ENCODE measurements around the gene ZNF790. TPM values are rescaled to one million over a fixed set of nuclear protein-coding genes. Genes with fewer than 3 reads are reported as not detected.

ZNF790 gene
- total and polyA plus RNA-seq, 2 of the 13 experiments (the other 11 are each of a cell fraction or from before 2014, with no cell fraction given), result 1.3 to 5.3 TPM

DNA sequence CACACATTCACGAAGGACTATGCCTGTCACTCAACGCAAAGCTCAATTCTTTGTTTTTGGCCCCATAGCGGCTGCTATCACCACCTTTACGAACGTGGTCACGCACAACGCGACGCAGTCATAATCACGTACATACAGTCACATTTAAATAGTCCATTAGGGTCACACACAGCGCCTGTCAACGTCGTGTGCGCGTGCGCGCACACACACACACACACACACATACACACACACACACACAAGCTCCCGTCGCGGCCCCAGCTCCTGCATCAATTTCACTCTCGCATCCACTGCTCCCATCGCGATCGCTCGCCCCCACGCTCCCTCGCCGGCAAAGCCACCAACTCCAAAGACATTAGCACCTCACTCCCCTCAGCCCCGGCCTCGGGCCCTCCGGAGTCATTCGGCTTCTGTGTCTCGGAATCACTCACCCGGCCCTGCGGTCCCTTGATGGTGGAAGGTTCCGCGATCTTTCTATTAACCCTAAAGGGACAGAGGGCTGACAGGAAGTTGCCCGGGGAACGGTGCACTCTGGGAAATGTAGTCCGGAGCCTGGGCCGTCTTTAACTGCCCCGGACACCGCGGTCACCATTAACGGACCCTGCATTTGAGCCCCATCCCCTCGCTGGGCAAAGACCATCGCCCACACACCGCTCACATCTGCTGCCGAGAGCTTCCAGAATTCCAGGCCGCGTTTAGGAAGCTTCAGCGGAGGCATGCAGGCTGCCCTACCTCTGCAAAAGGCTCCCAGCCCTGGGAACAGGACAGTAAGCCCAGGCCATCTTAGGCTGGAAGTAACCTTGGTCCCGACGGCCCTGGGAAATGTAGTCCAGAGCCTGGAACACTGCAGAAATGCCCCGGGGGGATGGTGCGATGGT, at the start of gene ZNF790 (continued):
- TF ChIP-seq ZFP82 (CRISPR knock-in tag; IDR thresholded peaks at IDR 0.05; ENCODE audit: borderline replicate concordance) (no peak), HDAC6 (IDR thresholded peaks at IDR 0.05; ENCODE audit: low read depth, low read length) (no peak), HNRNPUL1 (IDR thresholded peaks at IDR 0.05; ENCODE audit: low read depth, low read length) (no peak), CSRNP2 (CRISPR knock-in tag; conservative IDR thresholded peaks at IDR 0.05; ENCODE audit: low read depth) (no peak), SPEN (CRISPR knock-in tag; IDR thresholded peaks at IDR 0.05; ENCODE audit: low read depth) (peak; percentile 85), ELF3 (CRISPR knock-in tag; IDR thresholded peaks at IDR 0.05) (peak; percentile 23; the same call in 1 of the 2 replicates), ZNF256 (CRISPR knock-in tag; conservative IDR thresholded peaks at IDR 0.05) (0 out of 2 replicates have a peak, but pooled peaks have one; percentile 68), ZNF280B (CRISPR knock-in tag; IDR thresholded peaks at IDR 0.05; ENCODE audit: borderline replicate concordance) (no peak), NR3C1 (CRISPR knock-in tag; IDR thresholded peaks at IDR 0.05) (no peak), RBM22 (optimal IDR thresholded peaks at IDR 0.05; ENCODE audit: low read length) (peak; percentile 73), KDM5B (CRISPR knock-in tag; IDR thresholded peaks at IDR 0.05; ENCODE audit: borderline replicate concordance) (peak; percentile 66; the same call in 1 of the 2 replicates), ZSCAN25 (CRISPR knock-in tag; IDR thresholded peaks at IDR 0.05) (peak; percentile 43; the same call in 1 of the 2 replicates), FOXP1 (IDR thresholded peaks at IDR 0.05) (no peak), FOXP1 (CRISPR knock-in tag; IDR thresholded peaks at IDR 0.05) (peak; percentile 26; the same call in 1 of the 2 replicates)
- TF ChIP-seq, protein P1, sequence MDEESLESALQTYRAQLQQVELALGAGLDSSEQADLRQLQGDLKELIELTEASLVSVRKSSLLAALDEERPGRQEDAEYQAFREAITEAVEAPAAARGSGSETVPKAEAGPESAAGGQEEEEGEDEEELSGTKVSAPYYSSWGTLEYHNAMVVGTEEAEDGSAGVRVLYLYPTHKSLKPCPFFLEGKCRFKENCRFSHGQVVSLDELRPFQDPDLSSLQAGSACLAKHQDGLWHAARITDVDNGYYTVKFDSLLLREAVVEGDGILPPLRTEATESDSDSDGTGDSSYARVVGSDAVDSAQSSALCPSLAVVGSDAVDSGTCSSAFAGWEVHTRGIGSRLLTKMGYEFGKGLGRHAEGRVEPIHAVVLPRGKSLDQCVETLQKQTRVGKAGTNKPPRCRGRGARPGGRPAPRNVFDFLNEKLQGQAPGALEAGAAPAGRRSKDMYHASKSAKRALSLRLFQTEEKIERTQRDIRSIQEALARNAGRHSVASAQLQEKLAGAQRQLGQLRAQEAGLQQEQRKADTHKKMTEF (CRISPR knock-in tag; IDR thresholded peaks at IDR 0.05), result peak; percentile 82
- TF ChIP-seq, protein P2, sequence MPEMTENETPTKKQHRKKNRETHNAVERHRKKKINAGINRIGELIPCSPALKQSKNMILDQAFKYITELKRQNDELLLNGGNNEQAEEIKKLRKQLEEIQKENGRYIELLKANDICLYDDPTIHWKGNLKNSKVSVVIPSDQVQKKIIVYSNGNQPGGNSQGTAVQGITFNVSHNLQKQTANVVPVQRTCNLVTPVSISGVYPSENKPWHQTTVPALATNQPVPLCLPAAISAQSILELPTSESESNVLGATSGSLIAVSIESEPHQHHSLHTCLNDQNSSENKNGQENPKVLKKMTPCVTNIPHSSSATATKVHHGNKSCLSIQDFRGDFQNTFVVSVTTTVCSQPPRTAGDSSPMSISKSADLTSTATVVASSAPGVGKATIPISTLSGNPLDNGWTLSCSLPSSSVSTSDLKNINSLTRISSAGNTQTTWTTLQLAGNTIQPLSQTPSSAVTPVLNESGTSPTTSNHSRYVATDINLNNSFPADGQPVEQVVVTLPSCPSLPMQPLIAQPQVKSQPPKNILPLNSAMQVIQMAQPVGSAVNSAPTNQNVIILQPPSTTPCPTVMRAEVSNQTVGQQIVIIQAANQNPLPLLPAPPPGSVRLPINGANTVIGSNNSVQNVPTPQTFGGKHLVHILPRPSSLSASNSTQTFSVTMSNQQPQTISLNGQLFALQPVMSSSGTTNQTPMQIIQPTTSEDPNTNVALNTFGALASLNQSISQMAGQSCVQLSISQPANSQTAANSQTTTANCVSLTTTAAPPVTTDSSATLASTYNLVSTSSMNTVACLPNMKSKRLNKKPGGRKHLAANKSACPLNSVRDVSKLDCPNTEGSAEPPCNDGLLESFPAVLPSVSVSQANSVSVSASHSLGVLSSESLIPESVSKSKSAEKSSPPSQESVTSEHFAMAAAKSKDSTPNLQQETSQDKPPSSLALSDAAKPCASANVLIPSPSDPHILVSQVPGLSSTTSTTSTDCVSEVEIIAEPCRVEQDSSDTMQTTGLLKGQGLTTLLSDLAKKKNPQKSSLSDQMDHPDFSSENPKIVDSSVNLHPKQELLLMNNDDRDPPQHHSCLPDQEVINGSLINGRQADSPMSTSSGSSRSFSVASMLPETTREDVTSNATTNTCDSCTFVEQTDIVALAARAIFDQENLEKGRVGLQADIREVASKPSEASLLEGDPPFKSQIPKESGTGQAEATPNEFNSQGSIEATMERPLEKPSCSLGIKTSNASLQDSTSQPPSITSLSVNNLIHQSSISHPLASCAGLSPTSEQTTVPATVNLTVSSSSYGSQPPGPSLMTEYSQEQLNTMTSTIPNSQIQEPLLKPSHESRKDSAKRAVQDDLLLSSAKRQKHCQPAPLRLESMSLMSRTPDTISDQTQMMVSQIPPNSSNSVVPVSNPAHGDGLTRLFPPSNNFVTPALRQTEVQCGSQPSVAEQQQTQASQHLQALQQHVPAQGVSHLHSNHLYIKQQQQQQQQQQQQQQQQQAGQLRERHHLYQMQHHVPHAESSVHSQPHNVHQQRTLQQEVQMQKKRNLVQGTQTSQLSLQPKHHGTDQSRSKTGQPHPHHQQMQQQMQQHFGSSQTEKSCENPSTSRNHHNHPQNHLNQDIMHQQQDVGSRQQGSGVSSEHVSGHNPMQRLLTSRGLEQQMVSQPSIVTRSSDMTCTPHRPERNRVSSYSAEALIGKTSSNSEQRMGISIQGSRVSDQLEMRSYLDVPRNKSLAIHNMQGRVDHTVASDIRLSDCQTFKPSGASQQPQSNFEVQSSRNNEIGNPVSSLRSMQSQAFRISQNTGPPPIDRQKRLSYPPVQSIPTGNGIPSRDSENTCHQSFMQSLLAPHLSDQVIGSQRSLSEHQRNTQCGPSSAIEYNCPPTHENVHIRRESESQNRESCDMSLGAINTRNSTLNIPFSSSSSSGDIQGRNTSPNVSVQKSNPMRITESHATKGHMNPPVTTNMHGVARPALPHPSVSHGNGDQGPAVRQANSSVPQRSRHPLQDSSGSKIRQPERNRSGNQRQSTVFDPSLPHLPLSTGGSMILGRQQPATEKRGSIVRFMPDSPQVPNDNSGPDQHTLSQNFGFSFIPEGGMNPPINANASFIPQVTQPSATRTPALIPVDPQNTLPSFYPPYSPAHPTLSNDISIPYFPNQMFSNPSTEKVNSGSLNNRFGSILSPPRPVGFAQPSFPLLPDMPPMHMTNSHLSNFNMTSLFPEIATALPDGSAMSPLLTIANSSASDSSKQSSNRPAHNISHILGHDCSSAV (CRISPR knock-in tag; IDR thresholded peaks at IDR 0.05; ENCODE audit: borderline replicate concordance), result 0 out of 2 replicates have a peak, but pooled peaks have one; percentile 11
